ENCODE measurements around the gene GFPT2.

DNA sequence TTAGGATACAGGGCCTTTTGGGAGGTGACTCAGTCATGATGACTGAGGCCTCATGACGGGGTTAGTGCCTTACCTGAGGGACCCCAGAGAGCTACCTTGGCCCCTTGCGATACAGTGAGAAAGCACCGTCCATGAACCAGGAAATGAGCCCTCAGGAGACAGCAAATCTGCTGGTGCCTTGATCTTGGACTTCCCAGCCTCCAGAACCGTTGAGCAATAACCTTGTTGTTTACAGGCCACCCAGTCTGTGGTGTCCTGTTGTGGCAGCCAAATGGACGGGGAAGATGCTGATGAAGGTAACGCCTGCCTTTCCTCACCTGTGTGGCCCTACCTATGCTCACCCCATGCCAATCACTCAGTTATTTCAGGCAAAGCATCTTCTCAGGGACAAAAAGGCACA lies 5.6 kb upstream of the GFPT2 start:
- TF ChIP-seq, protein P1, sequence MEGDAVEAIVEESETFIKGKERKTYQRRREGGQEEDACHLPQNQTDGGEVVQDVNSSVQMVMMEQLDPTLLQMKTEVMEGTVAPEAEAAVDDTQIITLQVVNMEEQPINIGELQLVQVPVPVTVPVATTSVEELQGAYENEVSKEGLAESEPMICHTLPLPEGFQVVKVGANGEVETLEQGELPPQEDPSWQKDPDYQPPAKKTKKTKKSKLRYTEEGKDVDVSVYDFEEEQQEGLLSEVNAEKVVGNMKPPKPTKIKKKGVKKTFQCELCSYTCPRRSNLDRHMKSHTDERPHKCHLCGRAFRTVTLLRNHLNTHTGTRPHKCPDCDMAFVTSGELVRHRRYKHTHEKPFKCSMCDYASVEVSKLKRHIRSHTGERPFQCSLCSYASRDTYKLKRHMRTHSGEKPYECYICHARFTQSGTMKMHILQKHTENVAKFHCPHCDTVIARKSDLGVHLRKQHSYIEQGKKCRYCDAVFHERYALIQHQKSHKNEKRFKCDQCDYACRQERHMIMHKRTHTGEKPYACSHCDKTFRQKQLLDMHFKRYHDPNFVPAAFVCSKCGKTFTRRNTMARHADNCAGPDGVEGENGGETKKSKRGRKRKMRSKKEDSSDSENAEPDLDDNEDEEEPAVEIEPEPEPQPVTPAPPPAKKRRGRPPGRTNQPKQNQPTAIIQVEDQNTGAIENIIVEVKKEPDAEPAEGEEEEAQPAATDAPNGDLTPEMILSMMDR (IDR thresholded peaks at IDR 0.05), result no peak
- no peak for TF ChIP-seq POLR2A (IDR thresholded peaks at IDR 0.05)
